Cardiac septum (tissue), 1 donor: ENCODE data around the gene TNS1. TPM values are rescaled to one million over a fixed set of nuclear protein-coding genes. Genes with fewer than 3 reads are reported as not detected.

Experiments used
- DNase-seq: peaks from one replicate; pipeline ENCODE4 v3.0.0-alpha.2; 2020; ENCODE audit warnings: low spot score
- intact Hi-C: fragments of 100-400 bp; cut with DNase I; formaldehyde crosslinking; loops from one replicate; pipeline ENCODE4 v1.14.0; 2022
- total RNA-seq: library from RNA; stranded (reverse); fragmentation: NEBNext Ultra II Directional; extraction: Animal tissue kit (Norgen Biotek cat#: 25700); gene quantifications from one replicate; pipeline ENCODE4 v1.2.1, GENCODE V29; 2021
- donor health status: DM: no; HTN: no; CAD: no.

Gene TNS1
- total RNA-seq, 1 donor from 2014 or later = 870 TPM

GRCh38 chr2:217940261-217941220 is 62.3 kb downstream of the TNS1 start:
- intact Hi-C loops = no loop called here
- no peak for DNase-seq

GRCh38 chr2:217939629-217940245 is 63.1 kb downstream of the TNS1 start:
- intact Hi-C loops = no loop called here
- no peak for DNase-seq

- no peak for DNase-seq
- intact Hi-C loops = no loop called here
These were observed 63.6 kb downstream of the TNS1 start for GRCh38 chr2:217939220-217939619.

- DNase-seq = no peak
- intact Hi-C loops = no loop called here
These were observed 64.8 kb downstream of the TNS1 start for GRCh38 chr2:217938036-217938435.

GRCh38 chr2:217937446-217937845 is 65.3 kb downstream of the TNS1 start:
- intact Hi-C loops = no loop called here
- no peak for DNase-seq

GRCh38 chr2:217936952-217937351 is 65.8 kb downstream of the TNS1 start:
- intact Hi-C loops = no loop called here
- no peak for DNase-seq

- intact Hi-C loops = no loop called here
- DNase-seq = no peak
These were observed 66.7 kb downstream of the TNS1 start for GRCh38 chr2:217935901-217936684.

GRCh38 chr2:217935235-217935879 is 67.4 kb downstream of the TNS1 start:
- no peak for DNase-seq
- intact Hi-C loops = no loop called here

- intact Hi-C loops = no loop called here
- DNase-seq = no peak
These were observed 68.3 kb downstream of the TNS1 start for GRCh38 chr2:217934321-217935131.

- intact Hi-C loops = loop anchor here (2.0 kb wide), 1 partner anchor 31 kb away; no protein-coding TSS in a partner anchor
- DNase-seq = no peak
These were observed 69.2 kb downstream of the TNS1 start for GRCh38 chr2:217933617-217933993.

GRCh38 chr2:217932803-217933616 is 69.8 kb downstream of the TNS1 start:
- no peak for DNase-seq
- intact Hi-C loops = loop anchor here (2.0 kb wide), 1 partner anchor 30 kb away; no protein-coding TSS in a partner anchor

GRCh38 chr2:217931846-217932560 is 70.8 kb downstream of the TNS1 start:
- no peak for DNase-seq
- intact Hi-C loops = loop anchor here (2.0 kb wide), 1 partner anchor 29 kb away; no protein-coding TSS in a partner anchor

- DNase-seq = no peak
- intact Hi-C loops = no loop called here
These were observed 71.8 kb downstream of the TNS1 start for GRCh38 chr2:217930761-217931563.

- intact Hi-C loops = no loop called here
- no peak for DNase-seq
These were observed 72.8 kb downstream of the TNS1 start for GRCh38 chr2:217929757-217930707.

- intact Hi-C loops = no loop called here
- DNase-seq = no peak
These were observed 73.5 kb downstream of the TNS1 start for GRCh38 chr2:217929272-217929671.
